Brain microvascular endothelial cell (primary cell): Measurements from ENCODE around the gene TTLL10.

ENCODE experiments used
- DNase-seq: peaks from one replicate; pipeline ENCODE4 v3.0.0-alpha.2; 2020
- H3K27ac ChIP-seq: fragments of 250-450 bp; sonication (Bioruptor Pico); 2 replicates; pipeline ENCODE4 v1.5.1; 2020; ENCODE audit warnings: mild to moderate bottlenecking, moderate library complexity
- H3K27me3 ChIP-seq: fragments of 250-450 bp; sonication (Bioruptor Pico); replicated peaks from 2 replicates; pipeline ENCODE4 v1.5.1; 2020; ENCODE audit warnings: mild to moderate bottlenecking
- H3K36me3 ChIP-seq: fragments of 250-450 bp; sonication (Bioruptor Pico); replicated peaks from 2 replicates; pipeline ENCODE4 v1.5.1; 2020; ENCODE audit warnings: mild to moderate bottlenecking
- H3K4me3 ChIP-seq: 2 replicates; pipeline ENCODE4 v1.5.1; 2011; ENCODE audit warnings: low read depth, mild to moderate bottlenecking, control low read depth, low read length, moderate library complexity
- CTCF ChIP-seq: IDR thresholded peaks from 2 replicates; pipeline ENCODE4 v1.5.1; 2011; ENCODE audit warnings: low read depth, mild to moderate bottlenecking, moderate library complexity, low read length, control low read depth, inconsistent platforms; ENCODE audit errors: missing control alignments
- in situ Hi-C: cut with HindIII; loops from 2 replicates; pipeline ENCODE4 v1.10.0; 2017; ENCODE audit warnings: low sequenced_read_pairs, low pct_ligation_motif_present

TTLL10 gene

GRCh38 chr1:1236176-1236763 lies 62.6 kb downstream of the TTLL10 start:
- H3K36me3 ChIP-seq = peaks cover 2% of the 10 kb centered on the region
- TF ChIP-seq CTCF = no peak
- no peak overlapping the region for H3K4me3 ChIP-seq
- no peaks in the 10 kb centered on the region for H3K27me3 ChIP-seq
- H3K27ac ChIP-seq = no peak overlapping the region
- no peak for DNase-seq
- in situ Hi-C loops = no loop called here

- peaks cover 2% of the 10 kb centered on the region for H3K36me3 ChIP-seq
- H3K4me3 ChIP-seq = no peak overlapping the region
- TF ChIP-seq CTCF = no peak
- no peaks in the 10 kb centered on the region for H3K27me3 ChIP-seq
- no peak for DNase-seq
- in situ Hi-C loops = no loop called here
- H3K27ac ChIP-seq = no peak overlapping the region
Measured at GRCh38 chr1:1236945-1237873, 63.5 kb downstream of the TTLL10 start.

GRCh38 chr1:1237874-1238701 lies 64.4 kb downstream of the TTLL10 start:
- Histone ChIP-seq H3K27me3 (no peaks in the 10 kb centered on the region), H3K36me3 (peaks cover under 1% of the 10 kb centered on the region), H3K27ac (no peak overlapping the region), H3K4me3 (no peak overlapping the region)
- in situ Hi-C loops = no loop called here
- no peak for TF ChIP-seq CTCF
- no peak for DNase-seq

- H3K4me3 ChIP-seq = no peak overlapping the region
- TF ChIP-seq CTCF = no peak
- DNase-seq = no peak
- in situ Hi-C loops = no loop called here
- H3K27ac ChIP-seq = no peak overlapping the region
- no peaks in the 10 kb centered on the region for H3K27me3 ChIP-seq
- H3K36me3 ChIP-seq = no peaks in the 10 kb centered on the region
Measured at GRCh38 chr1:1238702-1239178, 65.1 kb downstream of the TTLL10 start.

- in situ Hi-C loops = no loop called here
- Histone ChIP-seq H3K4me3 (no peak overlapping the region), H3K27me3 (no peaks in the 10 kb centered on the region), H3K36me3 (no peaks in the 10 kb centered on the region), H3K27ac (no peak overlapping the region)
- TF ChIP-seq CTCF = no peak
- DNase-seq = no peak
Measured at GRCh38 chr1:1239227-1239613, 65.5 kb downstream of the TTLL10 start.
